HG02884 (cell line): ENCODE results near the gene ZNF428.
"Not testable (repeated sequence)": the region's sequence is repeated elsewhere in the genome, so short reads cannot be mapped to it uniquely, and the experiment has no call there.

Experiments
- ATAC-seq: cut with Tn5 transposase; IDR thresholded peaks from one replicate; pipeline ENCODE4 v1.9.1; 2021; ENCODE audit warnings: mild to moderate bottlenecking, moderate library complexity; ENCODE audit not compliant: unreplicated experiment

The ZNF428 gene

DNA sequence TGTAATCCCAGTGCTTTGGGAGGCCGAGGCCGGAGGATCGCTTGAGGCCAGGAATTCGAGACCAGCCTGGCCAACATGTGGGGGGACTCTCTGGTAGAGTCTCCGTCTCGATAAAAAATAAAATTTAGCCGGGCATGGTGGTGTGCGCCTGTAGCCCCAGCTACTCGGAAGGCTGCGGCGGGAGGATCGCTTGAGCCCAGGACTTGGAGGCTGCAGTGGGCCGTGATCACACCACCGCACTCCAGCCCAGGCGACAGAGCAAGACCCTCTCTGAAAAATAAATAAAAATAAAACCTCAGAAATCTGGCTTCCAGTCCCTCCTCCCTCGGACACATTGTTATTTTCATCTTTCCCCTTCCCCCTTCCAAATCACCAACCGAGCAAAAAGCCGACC is 23.8 kb downstream of the ZNF428 start:
- no peak for ATAC-seq

- ATAC-seq, result no peak
Measured at GRCh38 chr19:43594710-43595604, 24.5 kb downstream of the ZNF428 start.

DNA sequence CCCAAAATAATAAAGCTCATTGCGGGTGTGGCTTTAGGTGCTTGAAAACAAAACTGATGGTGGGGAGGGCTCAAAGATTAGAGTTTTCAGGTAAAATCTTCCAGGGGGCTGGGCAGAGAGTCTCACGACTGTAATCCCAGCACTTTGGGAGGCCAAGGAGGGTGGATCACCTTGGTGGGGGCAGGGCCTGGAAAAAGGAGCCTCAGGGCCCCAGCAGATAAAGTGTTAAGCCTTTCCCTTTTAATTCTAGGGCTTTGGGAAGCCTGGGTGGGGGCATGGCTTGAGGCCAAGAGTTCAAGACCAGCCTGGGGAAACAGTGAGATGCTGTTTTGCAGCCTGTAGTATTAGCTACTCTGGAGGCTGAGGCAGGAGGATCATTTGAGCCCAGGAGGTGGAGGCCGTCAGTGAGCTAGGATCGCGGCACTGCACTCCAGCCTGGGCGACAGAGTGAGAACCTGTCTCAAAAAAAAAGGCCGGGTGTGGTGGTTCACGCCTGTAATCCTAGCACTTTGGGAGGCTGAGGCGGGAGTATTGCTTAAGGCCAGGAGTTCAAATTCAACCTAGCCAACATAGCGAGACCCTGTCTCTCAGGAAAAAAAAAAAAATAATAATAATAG is 25.2 kb downstream of the ZNF428 start:
- no peak for ATAC-seq

DNA sequence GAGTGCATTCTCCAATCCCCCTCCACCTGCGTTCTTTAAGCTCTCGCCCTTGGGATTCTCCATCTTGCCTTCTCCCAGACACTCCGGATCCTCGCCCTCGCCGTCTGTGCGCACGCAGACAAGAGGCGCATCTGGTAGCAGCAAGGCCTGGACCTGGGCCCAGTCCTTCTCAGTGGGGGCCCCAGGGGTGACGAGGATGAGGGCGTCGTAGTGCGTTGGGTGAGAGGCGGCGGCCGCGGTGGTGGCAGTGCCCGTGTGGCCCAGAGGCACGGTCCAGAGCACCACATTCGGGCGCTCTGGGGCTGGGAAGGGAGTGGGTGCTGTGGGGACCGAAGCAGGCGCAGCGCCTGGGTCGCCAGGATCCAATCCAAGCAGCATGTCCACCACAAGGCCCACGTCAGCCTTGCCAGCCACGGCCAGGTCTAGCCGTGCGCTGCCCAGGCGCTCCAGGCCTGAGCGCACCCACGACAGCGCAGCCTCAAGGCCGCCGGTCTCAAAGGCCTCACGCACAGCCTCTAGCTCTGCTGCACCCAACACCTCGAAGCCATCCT is 26.6 kb downstream of the ZNF428 start:
- no peak for ATAC-seq

DNA sequence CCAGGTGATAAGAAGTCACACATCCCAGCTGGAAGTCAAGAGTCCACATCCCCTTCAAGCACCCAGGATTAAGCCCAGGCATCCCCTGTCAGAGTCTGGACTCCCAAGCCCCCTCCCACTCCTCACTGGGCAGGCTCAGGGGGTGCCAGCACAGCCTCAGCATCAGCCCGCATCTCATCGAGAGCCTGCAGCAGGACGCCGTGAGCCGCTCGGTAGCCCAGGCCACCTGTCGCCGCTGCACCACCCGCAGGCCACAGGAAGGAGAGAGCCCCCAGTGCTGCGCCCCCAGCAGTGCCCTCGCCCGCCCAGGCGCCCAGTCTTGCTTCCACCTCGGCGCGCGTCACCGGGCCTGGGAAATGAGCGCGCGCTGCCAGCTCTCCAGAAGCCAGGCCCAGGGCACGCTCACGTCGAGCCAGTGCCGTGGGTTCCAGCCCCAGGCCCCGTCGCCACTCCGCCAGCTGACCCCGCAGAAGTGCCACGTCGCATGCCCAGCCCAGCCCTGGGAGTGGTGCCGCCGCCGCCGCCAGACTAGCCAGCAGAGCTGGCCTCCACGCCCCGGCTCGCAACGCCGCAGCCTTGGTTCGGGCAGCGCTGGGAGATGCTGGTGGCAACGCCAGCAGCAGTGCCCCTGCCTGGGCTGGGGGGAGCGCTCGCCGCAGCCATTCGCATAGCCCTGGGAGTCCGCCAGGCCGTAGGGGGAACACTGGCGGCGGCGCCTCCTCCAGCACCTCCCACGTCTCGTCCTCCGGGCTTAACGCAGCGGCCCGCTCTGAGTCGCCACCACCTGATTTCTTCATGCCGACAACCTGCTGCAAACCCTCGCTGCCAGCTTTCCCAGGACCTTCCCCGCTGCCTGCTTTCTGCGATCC is 27.3 kb downstream of the ZNF428 start:
- no peak for ATAC-seq

GRCh38 chr19:43589678-43590077 is 29.8 kb downstream of the ZNF428 start:
- ATAC-seq, result no peak

GRCh38 chr19:43589277-43589676 is 30.2 kb downstream of the ZNF428 start:
- no peak for ATAC-seq

GRCh38 chr19:43587029-43587428 is 32.4 kb downstream of the ZNF428 start:
- ATAC-seq, result not testable (repeated sequence)

- ATAC-seq, result no peak
Measured at GRCh38 chr19:43586346-43586745, 33.1 kb downstream of the ZNF428 start.

GRCh38 chr19:43584484-43584883 is 34.9 kb downstream of the ZNF428 start:
- no peak for ATAC-seq

- no peak for ATAC-seq
Measured at GRCh38 chr19:43582495-43582894, 36.9 kb downstream of the ZNF428 start.

DNA sequence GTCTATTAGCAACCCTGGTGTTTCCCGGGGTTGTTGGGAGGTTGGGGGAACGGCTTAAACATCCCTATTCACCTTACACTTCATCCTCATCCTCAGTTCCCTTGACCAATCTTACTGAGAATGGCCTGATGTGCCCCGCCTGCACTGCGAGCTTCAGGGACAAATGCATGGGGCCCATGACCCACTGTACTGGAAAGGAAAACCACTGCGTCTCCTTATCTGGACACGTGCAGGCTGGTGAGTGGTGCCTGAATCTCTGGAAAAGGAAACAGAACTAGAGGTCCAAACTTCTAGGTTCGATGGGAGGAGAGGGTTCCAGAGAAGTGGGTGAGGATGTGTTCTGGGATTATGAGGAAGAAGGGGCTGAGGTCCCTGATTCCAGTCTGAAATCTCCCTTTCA is 38.0 kb downstream of the ZNF428 start:
- ATAC-seq, result no peak

DNA sequence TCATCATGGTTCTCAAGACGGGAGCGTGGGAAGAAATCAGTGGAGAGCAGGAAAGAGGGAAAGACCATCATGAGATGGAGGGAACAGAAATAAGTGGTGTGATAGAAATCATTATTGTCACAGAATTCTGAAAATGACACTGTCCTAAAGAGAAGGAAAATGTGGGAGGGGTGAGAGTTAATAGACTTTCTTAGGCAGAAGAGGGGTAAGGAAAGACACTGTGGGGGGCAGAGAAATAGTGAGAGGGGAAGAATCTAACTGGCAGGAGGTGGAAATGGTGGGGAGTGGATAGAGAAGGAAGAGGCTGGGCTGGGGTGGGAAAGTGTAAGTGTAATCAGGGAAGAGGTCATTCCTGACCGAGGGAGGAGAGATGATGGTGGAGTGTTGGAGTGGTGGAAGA is 40.6 kb downstream of the ZNF428 start:
- ATAC-seq, result no peak

DNA sequence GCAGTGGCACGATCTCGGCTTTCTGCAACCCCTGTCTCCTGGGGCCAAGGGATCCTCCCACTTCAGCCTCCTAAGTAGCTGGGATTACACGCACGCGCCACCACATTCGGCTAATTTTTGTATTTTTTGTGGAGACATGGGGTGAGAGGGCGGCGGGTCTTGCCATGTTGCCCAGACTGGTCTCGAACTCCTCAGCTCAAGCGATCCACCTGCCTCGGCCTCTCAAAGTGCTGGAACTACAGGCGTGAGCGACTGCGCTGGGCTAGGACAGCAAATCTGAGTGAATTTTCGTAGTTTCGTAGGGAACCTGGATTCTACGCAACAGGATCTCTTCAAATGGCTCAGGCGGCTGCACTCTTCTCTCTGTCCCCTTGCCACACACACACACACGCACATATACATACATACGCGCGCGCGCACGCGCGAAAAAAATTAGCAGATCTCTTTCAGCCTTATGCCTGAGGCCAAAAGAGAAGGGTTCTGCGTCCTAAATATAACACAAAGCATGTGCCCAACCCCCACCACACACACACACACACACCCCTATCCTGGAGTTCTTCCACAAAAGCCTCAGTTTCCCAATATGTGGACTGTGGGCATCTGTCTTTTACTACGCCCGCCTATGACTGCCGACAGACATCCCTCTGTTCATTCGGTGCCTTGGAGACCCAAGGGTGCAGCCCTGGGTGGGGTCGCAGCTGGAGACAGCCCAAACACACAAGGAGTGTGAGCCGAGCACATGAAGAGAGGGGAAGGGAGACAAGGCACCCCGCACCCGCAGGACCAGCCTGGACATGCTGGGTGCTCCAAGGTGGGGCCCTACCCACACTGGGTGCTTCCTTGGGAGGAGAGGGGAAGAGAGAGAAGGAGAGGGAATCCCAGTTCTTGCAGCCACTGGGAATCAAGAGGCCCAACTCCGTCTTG is 43.2 kb downstream of the ZNF428 start:
- no peak for ATAC-seq

GRCh38 chr19:43575156-43575950 is 44.1 kb downstream of the ZNF428 start, which contains the start of the genes PINLYP and XRCC1:
Gene PINLYP, plus strand, starts transcription at chr19:43575801. Its CDS starts 1,391 bp downstream, at chr19:43577192.
Gene XRCC1, minus strand, starts transcription at chr19:43575527. Its CDS starts 69 bp downstream, at chr19:43575458.
- peak; percentile 97 for ATAC-seq

- no peak for ATAC-seq
Measured at GRCh38 chr19:43574424-43575155, 44.8 kb downstream of the ZNF428 start.

DNA sequence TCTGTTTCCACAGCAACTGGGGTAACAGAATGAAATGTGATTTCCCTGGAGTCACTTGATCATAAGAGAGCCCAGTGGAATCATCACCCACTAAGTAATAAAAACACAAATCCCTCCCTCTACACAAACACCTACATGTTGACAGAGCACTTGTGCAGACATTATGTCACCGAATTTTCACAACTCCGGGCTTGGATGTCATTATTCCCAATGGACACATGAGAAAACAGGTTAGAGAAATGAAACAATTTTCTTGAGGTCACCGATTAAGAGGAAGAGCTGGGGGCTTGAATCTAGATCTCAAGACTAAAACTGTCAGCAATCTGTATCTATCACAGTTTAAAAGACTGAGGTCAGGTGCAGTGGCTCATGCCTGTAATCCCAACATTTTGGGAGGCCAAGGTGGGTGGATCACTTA is 47.2 kb downstream of the ZNF428 start:
- ATAC-seq, result no peak

DNA sequence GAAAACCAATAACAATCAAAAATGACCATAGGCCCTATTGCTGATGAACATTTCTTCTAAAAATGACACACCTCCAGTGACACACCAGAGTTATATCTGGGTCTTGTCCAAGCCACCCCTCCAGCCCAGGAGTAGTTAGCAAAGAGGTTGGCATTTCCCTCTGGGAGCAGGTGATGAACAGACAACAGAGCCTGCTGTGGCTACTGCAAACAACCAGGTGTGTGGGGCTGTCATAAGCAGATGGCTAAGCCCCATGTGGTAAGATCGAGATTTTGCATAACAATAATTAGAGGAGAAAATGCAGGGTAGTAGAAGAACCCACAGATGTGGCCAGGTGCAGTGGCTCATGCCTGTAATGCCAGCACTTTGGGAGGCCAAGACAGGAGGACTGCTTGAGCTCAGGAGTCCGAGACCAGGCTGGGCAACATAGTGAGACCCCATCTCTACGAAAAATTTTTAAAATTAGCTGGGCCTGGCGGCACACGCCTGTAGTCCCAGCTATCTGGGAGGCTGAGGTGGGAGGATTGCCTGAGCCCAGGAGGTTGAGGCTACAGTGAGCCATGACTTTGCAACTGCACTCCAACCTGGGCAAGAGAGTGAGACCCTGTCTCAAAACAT is 49.1 kb downstream of the ZNF428 start:
- ATAC-seq, result no peak
